H54 (cell line): ENCODE data around the gene PCDHGA12.
"Not testable (repeated sequence)": the region's sequence is repeated elsewhere in the genome, so short reads cannot be mapped to it uniquely, and the experiment has no call there.

Source experiments
- DNase-seq: peaks from one replicate; pipeline ENCODE4 v3.0.0; 2011; ENCODE audit warnings: low spot score, mixed read lengths; ENCODE audit not compliant: insufficient read length
- FAIRE-seq: peaks from 3 replicates; lab custom pipeline; 2011; peaks lifted over from hg19 to GRCh38; lab: Jason Lieb, UNC
- POLR2A ChIP-seq: IDR thresholded peaks from 2 replicates; pipeline ENCODE4 v1.6.1; 2011; ENCODE audit warnings: low read depth, mild to moderate bottlenecking, low read length

The PCDHGA12 gene

GRCh38 chr5:141398608-141399007 is 31.7 kb upstream of the PCDHGA12 start:
- no peak for FAIRE-seq
- no peak for DNase-seq
- no peak for TF ChIP-seq POLR2A

GRCh38 chr5:141399555-141400258 is 30.6 kb upstream of the PCDHGA12 start:
- FAIRE-seq, result no peak

GRCh38 chr5:141402553-141403243 is 27.6 kb upstream of the PCDHGA12 start, which contains the start of gene PCDHGA9:
Gene PCDHGA9, plus strand, starts transcription at chr5:141402778. Its CDS starts 175 bp downstream, at chr5:141402953.
- TF ChIP-seq POLR2A, result no peak
- FAIRE-seq, result peak; percentile 20
- peak; percentile 66 for DNase-seq

More at GRCh38 chr5:141399555-141400258, 30.6 kb upstream of the PCDHGA12 start:
- no peak for DNase-seq
- no peak for TF ChIP-seq POLR2A

GRCh38 chr5:141403387-141403786 is 26.9 kb upstream of the PCDHGA12 start:
- TF ChIP-seq POLR2A, result no peak
- FAIRE-seq, result no peak
- DNase-seq, result no peak

GRCh38 chr5:141407790-141408505 is 22.4 kb upstream of the PCDHGA12 start, which contains the start of gene PCDHGB6:
Gene PCDHGB6, plus strand, starts transcription at chr5:141408021. Its CDS starts 182 bp downstream, at chr5:141408203.
- not testable (repeated sequence) for FAIRE-seq, DNase-seq

GRCh38 chr5:141409598-141410306 is 20.6 kb upstream of the PCDHGA12 start:
- no peak for TF ChIP-seq POLR2A
- DNase-seq, result no peak
- FAIRE-seq, result no peak

- FAIRE-seq (no peak), DNase-seq (no peak)
- no peak for TF ChIP-seq POLR2A
These were observed 18.7 kb upstream of the PCDHGA12 start for GRCh38 chr5:141411575-141411974.

GRCh38 chr5:141412854-141413539 is 17.3 kb upstream of the PCDHGA12 start, which contains the start of gene PCDHGA10:
Gene PCDHGA10, plus strand, starts transcription at chr5:141412987. Its CDS starts 189 bp downstream, at chr5:141413176.
- FAIRE-seq, result no peak
- TF ChIP-seq POLR2A, result no peak
- peak; percentile 68 for DNase-seq

GRCh38 chr5:141413540-141414069 is 16.7 kb upstream of the PCDHGA12 start:
- no peak for FAIRE-seq

GRCh38 chr5:141414548-141415274 is 15.6 kb upstream of the PCDHGA12 start:
- not testable (repeated sequence) for DNase-seq, FAIRE-seq

More at GRCh38 chr5:141413540-141414069, 16.7 kb upstream of the PCDHGA12 start:
- no peak for DNase-seq
- no peak for TF ChIP-seq POLR2A

GRCh38 chr5:141415275-141415618 is 15.1 kb upstream of the PCDHGA12 start:
- DNase-seq, FAIRE-seq: not testable (repeated sequence)

GRCh38 chr5:141417494-141418172 is 12.7 kb upstream of the PCDHGA12 start, which contains the start of gene PCDHGB7:
Gene PCDHGB7, plus strand, starts transcription at chr5:141417677. Its CDS starts 183 bp downstream, at chr5:141417860.
- peak; percentile 64 for DNase-seq
- not testable (repeated sequence) for FAIRE-seq
